Measurements from ENCODE around the gene ZNF213. TPM values are rescaled to one million over a fixed set of nuclear protein-coding genes. Genes with fewer than 3 reads are reported as not detected.

Gene ZNF213, protein sequence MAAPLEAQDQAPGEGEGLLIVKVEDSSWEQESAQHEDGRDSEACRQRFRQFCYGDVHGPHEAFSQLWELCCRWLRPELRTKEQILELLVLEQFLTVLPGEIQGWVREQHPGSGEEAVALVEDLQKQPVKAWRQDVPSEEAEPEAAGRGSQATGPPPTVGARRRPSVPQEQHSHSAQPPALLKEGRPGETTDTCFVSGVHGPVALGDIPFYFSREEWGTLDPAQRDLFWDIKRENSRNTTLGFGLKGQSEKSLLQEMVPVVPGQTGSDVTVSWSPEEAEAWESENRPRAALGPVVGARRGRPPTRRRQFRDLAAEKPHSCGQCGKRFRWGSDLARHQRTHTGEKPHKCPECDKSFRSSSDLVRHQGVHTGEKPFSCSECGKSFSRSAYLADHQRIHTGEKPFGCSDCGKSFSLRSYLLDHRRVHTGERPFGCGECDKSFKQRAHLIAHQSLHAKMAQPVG
- 11.5 TPM for polyA plus RNA-seq (2013, experiment 1 of 2; ENCODE audit: insufficient read length)
- polyA plus RNA-seq (2013, experiment 2 of 2; ENCODE audit: insufficient read length) = 11.7 TPM

DNA sequence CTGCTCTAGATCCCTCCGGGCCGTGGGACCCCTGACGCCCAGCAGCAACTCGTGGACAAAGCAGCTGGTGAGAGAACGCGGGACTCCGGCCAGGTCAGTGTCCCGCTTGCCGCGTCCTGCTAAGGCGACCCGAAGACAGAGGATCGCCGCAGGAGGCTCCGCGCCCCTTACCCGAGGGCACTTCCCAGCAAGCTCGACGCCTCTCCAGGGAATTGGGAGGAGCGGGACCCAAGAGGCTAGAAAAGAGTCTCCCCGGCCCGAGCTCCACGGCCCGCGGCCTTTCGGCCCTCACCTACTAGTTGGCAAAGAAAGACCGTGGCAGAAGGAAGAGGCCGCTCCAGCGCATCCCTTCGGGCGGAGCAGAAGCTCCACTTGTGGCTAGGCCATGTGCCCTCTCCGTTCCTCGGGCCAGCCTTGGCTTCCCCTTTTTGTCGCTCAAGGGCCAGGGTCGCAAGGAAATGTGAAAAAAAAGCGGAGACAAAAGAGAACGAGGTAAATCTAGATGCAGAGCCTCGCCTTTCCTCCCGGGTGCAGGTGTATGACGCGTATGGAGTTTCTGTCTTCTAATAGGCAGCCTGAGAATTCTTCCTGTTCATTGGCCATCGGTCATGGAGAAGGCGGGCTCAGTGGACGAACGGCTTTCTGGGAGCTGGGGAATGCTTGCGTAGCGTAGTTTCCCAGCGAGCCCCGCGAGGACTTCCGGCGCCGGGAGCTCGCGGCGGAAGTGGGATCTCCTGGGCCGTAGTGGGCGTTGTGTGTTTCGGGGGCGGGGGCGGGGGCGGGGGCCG, at the start of gene ZNF213:
Gene ZNF213 (plus strand): TSS at position 692 of the 788 bp plus-strand sequence. CDS start 2,252 bp downstream, outside the sequence.
- peak; percentile 98 for DNase-seq

DNA sequence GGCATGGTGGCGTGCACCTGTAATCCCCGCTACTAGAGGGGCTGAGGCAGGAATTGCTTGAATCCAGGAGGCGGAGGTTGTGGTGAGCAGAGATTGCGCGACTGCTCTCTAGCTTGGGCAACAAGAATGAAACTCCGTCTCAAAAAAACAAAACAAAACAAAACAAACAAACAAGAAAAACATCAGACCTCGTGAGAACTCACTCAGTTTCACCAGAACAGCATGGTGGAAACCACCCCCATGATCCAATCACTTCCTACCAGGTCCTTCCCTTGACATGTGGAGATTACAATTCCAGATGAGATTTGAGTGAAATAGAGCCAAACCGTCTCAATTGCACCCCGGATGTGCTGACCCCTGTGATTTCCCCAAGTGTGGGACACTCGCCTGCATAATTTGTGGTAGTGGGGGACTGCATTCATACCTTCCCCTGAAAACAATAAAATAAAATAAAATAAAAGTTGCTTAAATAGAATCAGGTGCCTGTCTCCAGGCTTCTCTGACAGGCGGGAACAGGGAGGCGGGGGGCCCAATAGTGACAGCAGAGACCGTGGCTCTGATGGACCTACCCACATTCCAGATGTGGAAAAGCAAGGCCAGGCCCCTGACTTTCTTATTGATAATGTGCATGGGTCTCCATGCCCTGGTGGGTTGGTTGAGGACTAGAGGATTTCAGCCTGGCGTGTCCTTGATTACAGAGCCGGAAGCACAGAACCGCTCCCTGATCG, 48.8 kb upstream of the ZNF213 start:
- DNase-seq = no peak

DNA sequence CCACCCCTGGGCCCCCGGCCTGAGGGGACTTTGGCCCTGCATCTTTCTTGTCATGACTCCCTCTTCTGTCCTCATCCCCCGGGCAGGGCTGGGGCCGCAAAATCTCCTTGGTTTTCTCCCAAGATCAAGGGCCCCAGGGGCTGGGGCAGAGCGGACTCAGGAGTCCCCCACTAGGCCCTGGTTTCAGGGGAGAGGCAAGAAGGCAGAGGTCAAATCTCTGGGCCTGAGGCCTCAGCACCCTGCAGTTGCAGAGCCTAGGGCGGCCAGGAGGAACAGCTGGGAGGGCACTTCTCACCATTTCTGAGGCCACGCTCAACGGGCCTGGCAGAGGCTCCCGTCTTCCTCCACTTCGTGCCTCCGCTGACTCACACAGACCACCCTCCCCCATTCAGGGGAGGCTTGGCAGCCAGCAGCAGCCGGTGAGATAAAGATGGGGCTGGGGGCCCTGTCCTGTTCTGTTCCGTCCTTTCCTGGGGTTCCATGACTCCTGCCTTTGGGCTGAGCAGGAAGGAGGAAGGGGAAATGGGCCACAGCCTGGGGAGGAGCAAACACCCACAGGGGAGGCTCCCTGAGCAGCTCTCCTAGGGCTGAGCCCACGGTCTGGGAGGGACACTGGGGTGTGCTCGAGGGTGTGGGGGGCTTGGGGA, 48.1 kb upstream of the ZNF213 start:
- no peak for DNase-seq

DNA sequence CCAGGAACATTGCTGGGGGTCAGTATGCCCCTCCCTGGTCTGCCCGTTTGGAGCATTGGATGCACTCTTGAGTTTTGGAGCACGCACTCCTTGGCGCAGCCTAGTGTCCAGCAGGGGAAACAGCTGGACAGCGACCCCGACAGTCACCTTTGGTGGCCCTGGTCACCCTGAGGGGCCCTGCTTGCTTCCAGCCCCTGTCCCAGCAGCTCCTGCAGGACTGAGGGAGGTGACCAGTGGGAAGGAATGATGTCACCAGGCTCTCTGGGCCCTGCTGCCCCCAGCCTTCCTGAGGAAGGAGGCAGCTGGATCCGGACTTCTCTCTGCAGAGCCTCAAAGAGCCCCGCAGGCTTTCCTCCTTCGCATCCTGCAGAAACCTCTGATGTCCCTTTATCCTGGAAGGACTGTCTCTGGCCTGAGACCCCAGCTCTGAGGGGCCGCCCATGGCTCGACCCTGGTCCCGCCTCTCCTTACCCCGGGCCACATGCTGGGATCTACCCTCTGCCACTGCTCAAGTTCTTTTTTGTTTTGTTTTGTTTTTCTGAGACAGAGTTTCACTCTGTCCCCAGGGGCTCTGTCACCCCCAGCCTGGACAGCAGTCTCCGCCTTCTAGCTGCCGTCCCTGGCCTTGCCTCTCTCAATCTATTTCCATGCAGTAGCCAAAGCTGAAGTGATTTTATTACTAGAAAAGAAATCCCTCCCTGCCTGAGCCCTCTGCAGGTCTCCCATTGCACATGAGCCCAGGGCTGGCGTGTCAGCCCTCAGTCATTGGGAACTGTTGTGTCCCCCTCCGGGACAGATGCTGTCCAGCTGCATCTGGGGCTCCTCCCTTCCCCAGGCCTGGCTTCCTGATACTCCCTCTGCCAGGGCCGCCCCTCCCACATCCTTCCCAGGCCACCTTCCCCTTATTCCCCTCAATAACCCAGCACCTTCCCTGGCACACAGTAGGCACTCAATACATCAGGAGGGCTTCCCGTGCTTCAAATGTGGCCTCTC, 47.3 kb upstream of the ZNF213 start:
- no peak for DNase-seq

DNA sequence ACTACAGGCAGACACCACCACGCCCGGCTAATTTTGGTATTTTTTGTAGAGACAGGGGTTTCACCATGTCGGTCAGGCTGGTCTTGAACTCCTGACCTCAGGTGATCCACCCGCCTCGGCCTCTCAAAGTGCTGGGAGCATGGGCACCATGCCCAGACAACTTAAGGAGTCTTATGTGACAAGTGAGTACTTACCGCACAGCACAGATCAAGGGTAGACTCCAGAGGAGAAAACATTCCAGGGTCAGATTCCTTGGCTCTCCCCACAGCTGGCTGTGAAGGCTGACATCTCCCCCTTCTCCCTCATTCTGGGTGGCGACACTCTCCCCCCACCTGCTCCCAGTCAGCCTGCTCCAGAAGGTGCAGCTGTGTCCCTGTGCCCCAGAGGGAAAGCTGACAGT, 46.4 kb upstream of the ZNF213 start:
- no peak for DNase-seq

DNA sequence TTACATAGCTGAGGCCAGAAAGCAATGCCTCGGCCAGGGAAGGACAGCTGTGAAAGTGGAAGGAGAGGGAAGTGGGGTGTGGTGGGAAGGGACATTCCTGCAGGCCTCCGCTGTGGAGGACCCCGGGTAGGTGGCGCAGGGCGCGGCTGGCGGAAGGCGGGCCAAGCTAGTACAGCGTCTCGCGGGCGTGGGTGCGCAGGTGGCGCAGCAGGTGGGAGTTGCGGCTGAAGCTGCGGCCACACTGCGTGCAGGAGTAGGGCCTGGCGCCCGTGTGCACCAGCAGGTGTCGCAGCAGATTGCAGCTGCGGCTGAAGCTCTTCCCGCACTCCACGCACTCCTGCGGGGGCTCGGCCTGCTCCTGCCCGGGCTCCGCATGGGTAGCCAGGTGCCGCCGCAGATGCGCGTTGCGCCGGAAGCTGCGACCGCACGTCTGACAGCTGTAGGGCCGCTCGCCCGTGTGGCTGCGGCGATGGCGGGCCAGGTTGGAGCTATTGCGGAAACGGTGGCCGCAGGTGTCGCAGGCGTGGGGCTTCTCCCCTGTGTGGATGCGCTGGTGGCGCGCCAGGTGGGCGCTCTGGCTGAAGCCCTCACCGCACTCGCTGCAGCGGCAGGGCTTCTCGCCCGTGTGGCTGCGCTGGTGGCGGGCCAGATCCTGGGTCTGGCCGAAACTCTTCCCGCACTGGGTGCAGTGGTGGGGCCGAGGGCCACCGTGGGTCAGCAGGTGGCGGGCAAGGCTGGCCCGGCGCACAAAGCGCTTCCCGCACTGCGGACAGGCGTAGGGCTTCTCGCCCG, 45.7 kb upstream of the ZNF213 start:
- DNase-seq = no peak

DNA sequence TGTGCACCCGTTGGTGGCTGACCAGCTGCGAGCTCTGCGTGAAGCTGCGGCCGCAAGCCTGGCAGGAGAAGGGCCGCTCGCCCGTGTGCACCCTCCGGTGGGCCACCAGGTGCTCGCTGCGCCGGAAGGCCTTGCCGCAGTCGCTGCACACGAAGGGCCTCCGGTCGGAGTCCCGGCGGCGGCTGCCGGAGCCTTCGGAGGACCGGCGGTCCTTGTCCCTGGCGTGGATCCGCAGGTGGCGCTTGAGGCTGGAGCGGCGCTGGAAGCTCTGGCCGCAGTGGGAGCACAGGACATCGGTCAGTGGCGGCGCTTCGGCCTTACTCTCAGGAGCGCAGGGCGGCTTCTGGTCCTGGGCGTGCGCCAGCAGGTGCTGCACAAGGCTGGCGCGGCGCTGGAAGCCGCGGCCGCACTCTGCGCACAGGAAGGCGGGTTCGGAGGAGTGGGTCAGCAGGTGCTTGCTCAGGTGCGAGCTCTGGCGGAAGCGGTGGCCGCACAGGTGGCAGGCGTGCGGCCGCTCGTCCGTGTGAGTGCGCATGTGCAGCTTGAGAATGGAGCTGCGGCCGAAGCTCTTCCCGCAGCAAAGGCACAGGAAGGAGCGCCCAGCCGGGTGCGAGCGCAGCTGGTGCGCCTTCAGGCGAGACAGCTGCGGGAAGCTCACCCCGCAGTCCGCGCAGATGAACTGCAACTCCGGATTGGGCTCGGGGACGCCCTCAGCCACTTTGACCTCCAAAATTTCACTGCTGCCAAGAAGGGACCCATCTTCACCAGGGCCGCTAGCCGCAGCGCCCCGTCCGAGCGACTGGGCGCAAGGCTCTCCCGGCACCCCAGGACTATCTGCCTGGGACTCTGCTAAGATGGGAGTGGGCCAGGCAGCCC, 44.9 kb upstream of the ZNF213 start:
- DNase-seq = no peak

DNA sequence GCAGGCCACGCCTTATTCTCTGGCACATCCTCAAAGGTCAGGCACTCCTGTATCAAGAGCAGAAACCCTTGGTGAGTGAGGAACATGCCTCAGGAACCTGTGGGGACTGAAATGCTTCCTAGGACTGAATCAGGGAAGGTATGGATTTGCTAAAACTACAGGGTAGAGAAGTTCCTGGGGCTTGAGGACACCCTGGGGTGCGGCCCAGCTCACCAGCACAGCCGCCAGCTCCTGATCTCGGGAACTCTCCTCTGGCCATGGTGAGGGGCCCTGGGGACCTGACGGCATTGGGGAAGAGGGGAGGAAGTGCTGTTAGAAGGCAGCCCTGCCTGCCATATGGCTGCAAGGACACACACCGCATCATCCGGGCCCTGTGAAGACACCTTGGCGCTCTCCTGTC, 43.3 kb upstream of the ZNF213 start:
- DNase-seq = no peak

DNA sequence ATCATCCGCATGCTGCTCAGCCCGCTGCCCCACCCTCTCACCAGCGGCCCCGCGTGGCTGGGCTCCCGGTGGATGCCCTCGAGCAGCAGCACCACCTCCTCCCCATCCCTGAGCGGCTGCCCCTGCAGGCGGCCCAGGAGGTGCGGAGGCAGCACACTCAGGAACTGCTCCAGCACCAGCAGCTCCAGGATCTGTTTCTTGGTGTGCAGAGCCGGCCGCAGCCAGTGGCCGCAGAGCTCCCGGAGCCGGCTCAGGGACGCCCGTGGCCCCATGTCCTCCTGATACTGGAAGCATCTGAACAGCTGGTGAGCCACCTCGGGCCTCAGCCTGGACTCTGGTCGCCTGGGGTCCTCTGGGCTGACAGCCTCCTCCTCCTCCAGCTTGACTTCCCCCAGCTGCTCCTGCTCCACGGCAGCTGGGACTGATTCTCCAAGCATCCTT, 42.3 kb upstream of the ZNF213 start:
- no peak for DNase-seq

DNA sequence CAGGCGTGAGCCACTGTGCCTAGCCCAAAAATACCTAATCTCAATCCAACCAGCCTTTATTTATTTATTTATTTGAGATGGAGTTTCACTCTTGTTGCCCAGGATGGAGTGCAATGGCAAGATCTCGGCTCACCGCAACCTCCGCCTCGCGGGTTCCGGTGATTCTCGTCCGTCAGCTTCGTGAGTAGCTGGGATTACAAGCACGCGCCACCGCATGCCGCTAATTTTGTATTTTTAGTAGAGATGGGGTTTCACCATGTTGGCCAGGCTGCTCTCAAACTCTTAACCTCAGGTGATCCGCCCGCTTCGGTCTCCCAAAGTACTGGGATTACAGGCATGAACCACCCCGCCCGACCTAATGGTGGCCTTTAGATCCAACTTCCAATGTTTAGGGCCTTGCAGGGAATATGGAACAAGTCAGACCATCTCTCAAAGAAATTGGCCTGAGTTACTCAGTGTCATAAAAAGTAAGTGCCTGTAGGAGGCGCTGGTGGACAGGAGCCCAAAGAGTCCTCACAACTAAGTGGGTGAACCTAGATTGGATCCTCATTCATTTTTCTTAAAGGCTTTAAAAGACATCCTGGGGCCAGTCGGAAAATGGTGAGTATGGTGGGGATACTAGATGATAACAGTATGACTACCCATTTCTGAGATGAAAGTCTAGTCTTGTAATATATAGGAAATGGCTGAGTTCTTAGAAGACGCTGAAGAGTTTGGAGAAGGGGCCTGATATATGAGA, 40.4 kb upstream of the ZNF213 start:
- DNase-seq = peak; percentile 28

DNA sequence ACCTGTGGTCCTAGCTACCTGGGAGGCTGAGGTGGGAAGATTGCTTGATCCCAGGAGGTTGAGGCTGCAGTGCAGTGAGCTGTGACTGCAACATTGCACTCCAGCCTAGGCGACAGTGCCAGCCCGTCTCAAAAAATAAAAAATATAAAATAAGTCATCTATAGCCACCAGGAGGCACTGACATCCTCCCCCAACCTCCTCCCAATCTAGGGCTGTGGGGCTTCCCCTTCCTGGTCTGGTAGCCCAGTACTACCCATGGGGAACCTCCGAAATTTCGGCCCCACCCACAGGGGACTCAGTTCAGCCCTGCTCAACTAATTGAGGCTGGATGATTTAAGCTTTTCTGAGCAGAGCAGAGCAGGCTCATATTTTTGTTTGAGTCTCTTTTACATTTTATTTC, 39.0 kb upstream of the ZNF213 start:
- peak; percentile 9 for DNase-seq

DNA sequence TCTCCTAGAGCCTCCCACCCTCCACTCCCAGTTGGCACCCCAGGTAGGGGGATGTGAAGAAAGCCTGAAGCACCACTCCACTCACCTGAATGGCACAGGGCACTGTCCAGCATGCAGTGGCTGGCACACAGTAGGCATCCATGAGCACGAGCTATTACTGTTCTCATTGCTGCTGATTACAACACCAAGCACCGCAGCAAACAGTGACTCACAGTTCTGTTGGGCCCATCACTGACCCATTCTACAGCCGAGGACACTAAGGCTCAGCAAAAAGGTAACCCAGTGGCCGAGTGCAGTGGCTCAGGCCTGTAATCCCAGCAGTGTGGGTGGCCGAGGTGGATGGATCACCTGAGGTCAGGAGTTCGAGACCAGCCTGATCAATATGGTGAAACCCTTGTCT, 38.5 kb upstream of the ZNF213 start:
- DNase-seq = no peak

DNA sequence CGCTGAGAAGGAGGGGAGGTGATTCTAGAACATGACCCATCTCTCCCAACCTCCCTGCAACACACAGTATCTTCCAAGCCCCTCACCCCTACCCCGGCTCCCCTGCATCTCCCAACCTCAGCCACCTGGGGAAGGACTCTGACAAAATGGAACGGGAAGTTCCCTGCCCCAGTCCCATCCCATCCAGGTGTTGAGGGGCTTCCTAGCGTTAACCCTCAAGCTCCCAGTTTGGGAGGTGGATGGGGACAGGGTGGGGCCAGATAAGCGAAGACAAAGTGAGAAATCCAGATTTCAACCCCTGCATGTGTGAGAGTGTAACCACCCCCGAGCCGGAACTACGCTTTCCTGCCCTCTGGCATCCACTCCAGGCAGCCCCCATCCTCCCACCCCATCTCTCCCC, 37.6 kb upstream of the ZNF213 start:
- DNase-seq = no peak

DNA sequence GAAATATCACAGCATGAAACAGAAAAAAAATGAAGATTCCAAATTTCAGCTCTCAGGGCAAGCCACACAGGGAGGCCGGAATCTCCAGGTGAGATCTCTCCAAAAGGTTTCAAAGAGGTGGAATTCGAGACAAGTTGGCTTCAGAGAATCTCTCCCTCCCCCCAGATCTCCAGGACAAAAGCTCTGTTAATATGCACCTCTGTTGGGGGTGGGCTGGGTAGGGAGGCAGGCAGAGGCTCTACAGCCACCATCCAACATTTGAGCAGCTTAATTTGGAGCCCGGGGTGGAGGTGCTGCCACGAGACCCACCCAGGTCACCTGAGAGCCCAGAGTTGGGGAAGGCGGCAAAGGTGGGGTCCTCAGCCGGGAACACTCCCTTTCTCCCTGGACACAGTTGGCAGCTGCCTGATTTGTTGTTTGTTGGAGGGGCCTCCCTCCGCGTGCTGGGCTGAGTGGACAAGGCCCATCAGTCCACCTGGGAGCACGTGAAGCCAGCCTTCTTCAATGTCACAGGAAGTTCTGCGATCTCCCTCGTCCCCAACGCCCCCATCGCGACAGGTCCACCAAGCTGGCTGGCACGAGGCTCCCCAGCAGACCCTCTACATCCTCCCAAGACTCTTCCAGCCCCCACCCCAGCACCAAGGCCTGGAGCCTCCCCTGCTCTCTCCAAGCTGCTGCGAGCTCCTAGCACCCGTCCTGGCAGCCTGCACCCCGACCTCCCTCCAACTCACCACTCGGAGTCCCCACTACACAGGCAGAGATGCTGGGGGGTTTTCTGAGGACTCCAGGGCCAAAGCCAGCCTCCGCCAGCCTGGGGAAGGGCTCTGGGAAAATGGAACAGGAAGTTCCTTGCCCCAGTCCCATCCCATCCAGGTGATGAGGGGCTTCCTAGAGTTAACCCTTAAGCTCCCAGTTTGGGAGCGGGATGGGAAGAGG, 36.1 kb upstream of the ZNF213 start, which contains the start of gene ZSCAN10:
Gene ZSCAN10 (minus strand): TSS at position 836 of the 936 bp plus-strand sequence. CDS start 6,357 bp downstream, outside the sequence.
- no peak for DNase-seq

DNA sequence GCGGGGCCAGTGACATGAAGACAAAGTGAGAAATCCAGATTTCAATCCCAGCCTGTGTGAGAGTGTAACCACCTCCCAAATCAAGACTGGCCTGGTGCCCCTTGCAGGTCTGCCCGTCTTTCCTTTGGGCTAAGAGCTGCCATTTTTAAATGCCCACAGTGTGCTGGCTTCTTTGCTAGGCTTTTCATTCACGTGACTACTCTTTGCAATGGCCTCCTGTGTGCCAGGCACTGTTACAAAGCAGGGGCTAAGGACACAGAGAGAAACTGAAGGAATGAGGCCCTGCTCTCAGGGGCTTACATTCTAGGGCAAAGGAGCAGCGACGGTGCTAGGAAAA, 35.5 kb upstream of the ZNF213 start:
- DNase-seq = no peak

DNA sequence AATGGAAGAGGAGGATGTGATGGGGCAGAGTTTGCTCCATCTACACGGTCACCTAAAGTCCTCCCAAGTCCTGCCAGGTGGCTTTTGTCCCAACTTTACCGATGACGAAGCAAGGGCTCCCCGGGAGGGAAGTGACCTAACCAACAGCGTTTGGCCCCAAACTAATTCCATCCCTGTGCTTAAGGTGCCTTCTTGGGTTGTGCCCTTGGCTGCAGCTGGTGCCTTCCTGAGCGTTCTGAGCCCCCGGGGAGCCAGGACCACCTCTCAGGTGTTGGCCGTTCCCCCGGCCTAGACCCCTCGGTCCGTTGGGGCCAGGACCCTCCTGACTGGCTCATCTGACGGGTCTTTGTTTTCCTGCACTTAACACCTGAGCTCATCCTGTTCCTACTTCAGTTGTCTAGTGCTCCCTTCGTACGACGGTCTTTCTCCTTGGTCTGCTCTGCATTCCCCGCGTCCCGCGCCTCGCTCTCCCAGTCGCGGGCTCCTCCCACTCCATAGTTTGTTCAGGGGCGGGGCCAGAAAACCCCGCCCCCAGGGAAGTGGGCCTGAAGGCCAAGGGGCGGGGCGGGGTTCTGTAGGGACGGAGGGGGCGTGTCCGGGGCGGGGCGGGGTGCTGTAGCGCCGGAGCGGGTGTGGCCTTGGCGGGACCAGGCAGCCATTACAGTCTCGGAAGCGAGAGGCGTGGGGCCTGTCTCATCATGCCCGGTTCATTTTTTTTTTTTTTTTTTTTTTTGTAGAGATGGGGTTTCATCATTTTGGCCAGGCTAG, 34.9 kb upstream of the ZNF213 start:
- peak; percentile 91 for DNase-seq

Measured in fibroblast of skin of scalp (primary cell).